Type B pancreatic cell (in vitro differentiated cells): Measurements from ENCODE around the gene LYVE1. TPM values are rescaled to one million over a fixed set of nuclear protein-coding genes. Genes with fewer than 3 reads are reported as not detected.

Experiments
- DNase-seq: peaks from one replicate; pipeline ENCODE4 v3.0.0; 2021; ENCODE audit warnings: mixed read lengths; ENCODE audit not compliant: unreplicated experiment; ENCODE audit errors: extremely low spot score
- H3K27ac Mint-ChIP-seq: 2 replicates; pipeline ENCODE4 v1.8.0; 2021; ENCODE audit warnings: mild to moderate bottlenecking, mixed read lengths
- H3K27me3 Mint-ChIP-seq: 2 replicates; pipeline ENCODE4 v1.8.0; 2021; ENCODE audit warnings: mixed read lengths
- H3K36me3 Mint-ChIP-seq: 2 replicates; pipeline ENCODE4 v1.8.0; 2021; ENCODE audit warnings: mixed read lengths
- H3K4me1 Mint-ChIP-seq: one replicate; pipeline ENCODE4 v1.8.0; 2021; ENCODE audit warnings: mixed read lengths; ENCODE audit not compliant: unreplicated experiment
- H3K4me3 Mint-ChIP-seq: 2 replicates; pipeline ENCODE4 v1.8.0; 2021; ENCODE audit warnings: mild to moderate bottlenecking, mixed read lengths
- H3K9me3 Mint-ChIP-seq: 2 replicates; pipeline ENCODE4 v1.8.0; 2021; ENCODE audit warnings: mixed read lengths
- total RNA-seq: library from RNA; stranded (reverse); gene quantifications from 2 replicates; pipeline ENCODE4 v1.2.1, GENCODE V29; 2021; ENCODE audit warnings: low replicate concordance
- TF ChIP-seq, protein P1 (sequence below): fragments of 200-600 bp; sonication (generic); conservative IDR thresholded peaks from 2 replicates; pipeline ENCODE4 v1.5.0; 2021; ENCODE audit warnings: antibody characterized with exemption, mild to moderate bottlenecking

LYVE1 gene
- total RNA-seq, 1 donor from 2014 or later = not detected

DNA sequence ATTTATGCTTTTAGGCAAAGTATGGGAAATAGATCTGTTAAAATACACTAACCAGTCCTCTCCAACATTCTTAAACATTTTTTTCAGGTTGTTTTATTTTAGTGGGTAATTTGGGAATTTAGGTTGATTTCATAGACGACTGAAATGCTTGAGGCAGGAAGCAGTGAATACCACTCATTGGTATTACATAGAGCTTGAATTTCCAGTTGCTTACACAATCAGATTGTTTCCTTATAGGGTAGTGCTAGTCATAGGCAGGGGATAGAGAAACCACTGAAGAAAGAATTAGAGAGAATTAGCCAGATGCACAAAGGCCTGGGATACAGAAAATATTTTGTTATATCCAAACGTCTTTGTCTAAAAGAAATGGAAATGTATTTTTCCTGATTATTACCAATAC, 23.9 kb upstream of the LYVE1 start:
- peaks cover 15% of the 10 kb centered on the region for H3K4me1 Mint-ChIP-seq
- no peak for DNase-seq
- H3K4me3 Mint-ChIP-seq = no peak overlapping the region
- H3K9me3 Mint-ChIP-seq = peaks cover 20% of the 10 kb centered on the region
- no peaks in the 10 kb centered on the region for H3K36me3 Mint-ChIP-seq
- H3K27ac Mint-ChIP-seq = peak overlapping the region; percentile 95
- H3K27me3 Mint-ChIP-seq = no peaks in the 10 kb centered on the region
- TF ChIP-seq, protein P1, sequence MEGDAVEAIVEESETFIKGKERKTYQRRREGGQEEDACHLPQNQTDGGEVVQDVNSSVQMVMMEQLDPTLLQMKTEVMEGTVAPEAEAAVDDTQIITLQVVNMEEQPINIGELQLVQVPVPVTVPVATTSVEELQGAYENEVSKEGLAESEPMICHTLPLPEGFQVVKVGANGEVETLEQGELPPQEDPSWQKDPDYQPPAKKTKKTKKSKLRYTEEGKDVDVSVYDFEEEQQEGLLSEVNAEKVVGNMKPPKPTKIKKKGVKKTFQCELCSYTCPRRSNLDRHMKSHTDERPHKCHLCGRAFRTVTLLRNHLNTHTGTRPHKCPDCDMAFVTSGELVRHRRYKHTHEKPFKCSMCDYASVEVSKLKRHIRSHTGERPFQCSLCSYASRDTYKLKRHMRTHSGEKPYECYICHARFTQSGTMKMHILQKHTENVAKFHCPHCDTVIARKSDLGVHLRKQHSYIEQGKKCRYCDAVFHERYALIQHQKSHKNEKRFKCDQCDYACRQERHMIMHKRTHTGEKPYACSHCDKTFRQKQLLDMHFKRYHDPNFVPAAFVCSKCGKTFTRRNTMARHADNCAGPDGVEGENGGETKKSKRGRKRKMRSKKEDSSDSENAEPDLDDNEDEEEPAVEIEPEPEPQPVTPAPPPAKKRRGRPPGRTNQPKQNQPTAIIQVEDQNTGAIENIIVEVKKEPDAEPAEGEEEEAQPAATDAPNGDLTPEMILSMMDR = no peak

DNA sequence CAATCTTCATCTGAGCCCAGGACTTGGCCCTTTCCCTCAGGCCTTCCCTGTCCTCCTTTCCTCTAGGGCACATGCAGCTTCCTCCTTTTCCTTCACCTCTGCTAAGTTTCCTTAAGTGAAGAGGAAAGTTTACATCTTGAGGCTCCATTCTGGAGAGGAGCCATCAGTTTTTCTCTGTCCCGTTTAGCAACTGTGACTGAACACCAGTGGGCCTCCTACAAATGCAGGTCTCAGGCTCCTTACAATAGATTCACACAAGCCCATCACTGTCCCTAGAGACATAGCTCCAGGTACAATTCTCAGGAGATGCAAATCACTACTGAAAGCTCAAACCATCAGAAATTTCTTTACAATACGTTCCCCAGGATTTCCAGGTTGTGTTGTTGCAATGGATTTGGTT, 23.3 kb upstream of the LYVE1 start:
- Mint-ChIP-seq H3K27ac (peak overlapping the region; percentile 95), H3K9me3 (peaks cover 17% of the 10 kb centered on the region), H3K4me3 (no peak overlapping the region), H3K36me3 (no peaks in the 10 kb centered on the region), H3K4me1 (peaks cover 15% of the 10 kb centered on the region), H3K27me3 (no peaks in the 10 kb centered on the region)
- DNase-seq = no peak
- TF ChIP-seq, protein P1 = no peak

DNA sequence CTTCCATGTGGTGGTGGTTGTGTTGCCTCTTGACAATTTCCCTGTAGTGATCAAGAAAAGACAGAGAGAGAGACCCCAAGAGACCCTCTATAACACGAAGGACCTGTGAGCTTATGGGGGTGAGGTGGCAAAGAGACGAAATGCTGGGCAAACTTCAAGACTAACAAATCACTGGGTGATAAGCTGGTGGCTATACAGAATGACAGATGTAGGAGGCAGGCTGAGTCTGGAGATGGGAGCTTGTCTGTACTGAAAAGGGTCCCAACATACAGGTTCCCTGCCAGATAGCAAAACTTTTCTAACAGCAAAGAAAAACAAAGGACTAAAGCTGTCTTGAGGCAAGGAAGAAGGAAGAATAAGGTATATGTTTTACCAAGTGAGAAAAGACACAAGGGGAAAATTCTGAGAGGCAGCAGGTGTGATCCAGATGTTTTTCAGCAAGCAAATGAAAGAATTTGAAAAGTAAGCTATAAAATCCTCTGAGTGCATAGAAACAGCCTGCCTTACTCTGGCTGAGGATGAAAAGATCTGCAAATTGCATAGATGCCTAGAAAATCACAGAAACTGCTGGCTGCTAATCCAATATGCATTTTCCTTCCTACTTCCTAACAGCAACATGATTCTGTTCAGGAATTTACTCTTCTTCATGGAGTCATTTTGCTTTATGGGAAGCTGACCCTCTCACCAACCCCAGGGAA, 21.9 kb upstream of the LYVE1 start:
- DNase-seq = no peak
- peaks cover 15% of the 10 kb centered on the region for H3K4me1 Mint-ChIP-seq
- no peak overlapping the region for H3K4me3 Mint-ChIP-seq
- H3K27ac Mint-ChIP-seq = peak overlapping the region; percentile 64
- TF ChIP-seq, protein P1 = no peak
- H3K27me3 Mint-ChIP-seq = no peaks in the 10 kb centered on the region
- H3K36me3 Mint-ChIP-seq = no peaks in the 10 kb centered on the region
- H3K9me3 Mint-ChIP-seq = peaks cover 7% of the 10 kb centered on the region

DNA sequence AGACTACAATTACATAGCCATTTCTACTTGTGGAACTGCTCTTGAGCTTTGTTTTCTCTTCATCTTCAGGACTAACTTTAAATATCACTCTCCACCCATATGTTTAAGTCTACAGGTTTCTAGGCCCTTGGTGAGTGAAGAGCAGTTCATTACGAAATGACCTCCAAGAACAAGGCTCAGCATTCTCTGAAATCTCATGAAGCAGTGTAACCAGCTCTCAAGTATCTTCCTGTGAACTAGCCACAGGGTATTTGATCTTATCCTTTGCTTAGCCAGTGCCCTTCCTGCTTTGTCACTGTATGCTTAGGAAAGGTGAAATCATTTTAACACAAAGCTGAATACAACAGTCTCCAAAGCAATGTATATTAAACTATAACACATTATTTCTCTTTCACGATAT, 20.4 kb upstream of the LYVE1 start:
- H3K4me1 Mint-ChIP-seq = peaks cover 15% of the 10 kb centered on the region
- TF ChIP-seq, protein P1 = no peak
- H3K27ac Mint-ChIP-seq = peak overlapping the region; percentile 90
- no peak for DNase-seq
- no peaks in the 10 kb centered on the region for H3K36me3 Mint-ChIP-seq
- H3K4me3 Mint-ChIP-seq = peak overlapping the region; percentile 6
- peaks cover 7% of the 10 kb centered on the region for H3K9me3 Mint-ChIP-seq
- H3K27me3 Mint-ChIP-seq = no peaks in the 10 kb centered on the region

DNA sequence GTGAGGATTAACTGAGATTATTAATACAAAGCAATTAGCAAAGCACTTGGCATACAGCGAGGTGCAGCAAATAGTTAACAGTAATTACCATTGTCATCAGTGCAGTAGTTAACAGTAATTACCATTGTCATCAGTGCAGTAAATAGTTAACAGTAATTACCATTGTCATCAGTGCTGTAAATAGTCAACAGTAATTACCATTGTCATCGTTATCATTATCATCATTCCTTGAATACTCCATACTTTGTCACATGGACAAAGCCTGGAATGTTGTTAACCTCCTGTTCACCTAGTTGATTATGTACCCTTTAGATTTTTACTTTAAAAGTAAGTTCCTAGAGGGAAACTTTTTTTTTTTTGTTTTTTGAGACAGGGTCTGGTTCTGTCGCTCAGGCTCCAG, 19.5 kb upstream of the LYVE1 start:
- TF ChIP-seq, protein P1 = no peak
- H3K36me3 Mint-ChIP-seq = no peaks in the 10 kb centered on the region
- no peaks in the 10 kb centered on the region for H3K27me3 Mint-ChIP-seq
- DNase-seq = no peak
- H3K9me3 Mint-ChIP-seq = peaks cover 7% of the 10 kb centered on the region
- H3K27ac Mint-ChIP-seq = peak overlapping the region; percentile 2
- H3K4me3 Mint-ChIP-seq = no peak overlapping the region
- peaks cover 15% of the 10 kb centered on the region for H3K4me1 Mint-ChIP-seq
